H7 (cell line): ENCODE data around the gene DCAF6. TPM values are rescaled to one million over a fixed set of nuclear protein-coding genes. Genes with fewer than 3 reads are reported as not detected.
"Not testable (repeated sequence)": the region's sequence is repeated elsewhere in the genome, so short reads cannot be mapped to it uniquely, and the experiment has no call there.

ENCODE experiments used
- DNase-seq: peaks from one replicate; pipeline ENCODE4 v3.0.0; 2012
- H3K27me3 ChIP-seq: 2 replicates; pipeline ENCODE4 v1.6.0; 2011; ENCODE audit warnings: mild to moderate bottlenecking, low read length; ENCODE audit not compliant: control insufficient read depth, insufficient read depth
- H3K36me3 ChIP-seq: replicated peaks from 2 replicates; pipeline ENCODE4 v1.5.1; 2011; ENCODE audit warnings: low read length; ENCODE audit not compliant: control insufficient read depth, insufficient read depth
- H3K4me3 ChIP-seq: 2 replicates; pipeline ENCODE4 v1.5.1; 2011; ENCODE audit warnings: low read depth, mild to moderate bottlenecking, control low read depth, low read length, moderate library complexity; ENCODE audit not compliant: insufficient read depth
- total RNA-seq: library from RNA; depleted of rRNA; stranded (reverse); fragments of >200 nt; shearing (Covaris generic); gene quantifications from 2 replicates; pipeline ENCODE4 v1.2.3, GENCODE V29; 2014

The DCAF6 gene
- total RNA-seq, 1 experiment from 2014 or later = 13.5 TPM

GRCh38 chr1:168050880-168051279 lies 114.4 kb downstream of the DCAF6 start:
- no peak overlapping the region for H3K4me3 ChIP-seq
- H3K27me3 ChIP-seq = no peaks in the 10 kb centered on the region
- no peaks in the 10 kb centered on the region; the same call in 1 of the 2 replicates for H3K36me3 ChIP-seq
- no peak for DNase-seq

DNA sequence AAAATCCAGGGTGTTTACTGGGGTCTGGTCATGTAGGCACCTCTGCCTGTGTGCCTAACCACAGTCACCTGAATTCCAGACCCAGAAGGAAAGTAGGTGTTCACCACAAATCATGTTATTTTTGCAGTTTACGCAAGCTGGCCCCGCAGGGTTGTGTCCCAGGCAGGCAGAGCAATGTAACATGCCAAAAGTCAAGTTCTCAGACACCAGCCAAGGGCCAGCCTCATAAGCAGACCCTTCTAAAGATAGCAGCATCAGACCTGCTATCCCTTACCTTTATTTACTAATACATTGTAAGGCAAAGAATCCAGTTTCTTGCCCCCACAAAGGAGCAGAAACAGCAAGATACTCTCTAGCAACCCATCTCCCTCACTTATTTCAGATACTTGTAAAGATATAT lies 117.2 kb downstream of the DCAF6 start:
- no peaks in the 10 kb centered on the region for H3K36me3 ChIP-seq

DNA sequence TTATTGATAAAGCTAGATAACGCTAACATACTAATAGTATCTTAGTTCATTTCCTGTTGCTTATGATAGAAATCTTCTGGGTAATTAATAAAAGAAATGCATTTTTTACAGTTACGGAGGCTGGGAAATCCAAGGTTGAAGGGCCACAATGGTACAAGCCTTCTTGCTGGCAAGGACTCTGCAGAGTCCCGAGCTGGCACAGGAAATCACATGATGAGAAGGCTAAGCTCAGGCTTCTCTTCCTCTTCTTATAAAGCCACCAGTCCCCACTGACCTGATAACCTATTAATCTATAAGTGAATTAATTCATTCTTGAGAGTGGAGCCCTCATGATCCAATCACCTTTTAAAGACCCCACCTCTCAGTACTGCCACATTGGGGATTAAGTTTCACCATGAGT lies 117.6 kb downstream of the DCAF6 start:
- DNase-seq = no peak
- Histone ChIP-seq H3K36me3 (no peaks in the 10 kb centered on the region), H3K4me3 (no peak overlapping the region), H3K27me3 (no peaks in the 10 kb centered on the region)

More for the DNA sequence above, 117.2 kb downstream of the DCAF6 start:
- no peak for DNase-seq
- no peaks in the 10 kb centered on the region for H3K27me3 ChIP-seq
- H3K4me3 ChIP-seq = no peak overlapping the region

- H3K4me3 ChIP-seq, H3K27me3 ChIP-seq, DNase-seq, H3K36me3 ChIP-seq: not testable (repeated sequence)
Observed at GRCh38 chr1:168056152-168056551, 119.7 kb downstream of the DCAF6 start.

GRCh38 chr1:168057355-168057754 lies 120.9 kb downstream of the DCAF6 start:
- H3K27me3 ChIP-seq = no peaks in the 10 kb centered on the region
- H3K4me3 ChIP-seq = no peak overlapping the region
- H3K36me3 ChIP-seq = no peaks in the 10 kb centered on the region
- DNase-seq = no peak

DNA sequence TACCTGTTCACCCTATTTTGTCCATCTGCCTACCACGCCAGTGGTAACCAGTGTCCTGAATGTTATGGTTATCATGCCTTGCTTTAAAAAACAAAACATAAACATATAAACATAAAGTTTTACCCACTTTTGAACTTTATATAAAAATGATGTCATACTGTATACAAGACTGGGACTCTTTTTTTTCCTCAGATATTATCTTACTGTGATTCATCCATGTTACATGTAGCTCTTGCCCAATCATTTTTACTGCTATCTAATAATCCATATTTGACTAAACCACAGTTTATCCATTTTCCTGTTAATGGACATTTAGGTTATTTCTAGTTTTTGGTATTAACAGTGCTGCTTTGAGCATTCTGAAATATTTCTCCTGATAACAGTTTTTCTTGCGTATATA lies 121.4 kb downstream of the DCAF6 start:
- Histone ChIP-seq H3K36me3 (no peaks in the 10 kb centered on the region), H3K27me3 (no peaks in the 10 kb centered on the region), H3K4me3 (no peak overlapping the region)
- no peak for DNase-seq

DNA sequence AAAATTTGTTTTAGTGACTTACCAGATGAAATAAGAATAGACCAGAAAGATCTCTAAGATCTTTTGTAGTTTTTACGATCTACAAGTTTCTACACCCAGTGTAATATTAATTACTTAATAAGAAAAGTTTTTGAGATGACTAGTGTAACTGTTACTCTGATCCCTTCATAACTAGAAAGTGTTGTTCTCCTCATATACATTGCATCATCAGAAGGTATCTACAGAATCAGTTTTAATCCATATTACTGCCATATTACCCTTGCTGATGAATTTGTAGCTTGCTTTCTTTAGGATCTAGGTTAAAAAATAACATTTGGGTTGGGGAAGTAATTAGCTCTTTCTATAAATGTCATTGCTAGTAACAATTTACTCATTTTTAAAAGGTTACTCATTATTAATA lies 127.7 kb downstream of the DCAF6 start:
- H3K27me3 ChIP-seq = no peaks in the 10 kb centered on the region
- peaks cover 3% of the 10 kb centered on the region for H3K36me3 ChIP-seq
- no peak overlapping the region for H3K4me3 ChIP-seq
- DNase-seq = no peak

DNA sequence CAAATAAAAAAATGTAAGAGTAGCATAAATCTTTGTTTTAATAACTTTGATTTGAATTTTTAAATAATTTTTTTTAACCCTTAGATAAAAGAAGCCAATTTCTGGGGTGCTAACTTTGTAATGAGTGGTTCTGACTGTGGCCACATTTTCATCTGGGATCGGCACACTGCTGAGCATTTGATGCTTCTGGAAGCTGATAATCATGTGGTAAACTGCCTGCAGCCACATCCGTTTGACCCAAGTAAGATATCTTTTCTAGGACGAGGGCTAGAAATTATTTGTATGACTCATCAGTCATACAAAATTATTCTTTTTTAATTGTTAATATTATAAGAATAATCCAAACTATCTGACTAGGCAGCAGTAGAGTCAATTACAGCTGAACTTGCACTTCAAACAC lies 129.0 kb downstream of the DCAF6 start:
- no peak overlapping the region for H3K4me3 ChIP-seq
- H3K27me3 ChIP-seq = no peaks in the 10 kb centered on the region
- no peak for DNase-seq
- peaks cover 3% of the 10 kb centered on the region for H3K36me3 ChIP-seq

DNA sequence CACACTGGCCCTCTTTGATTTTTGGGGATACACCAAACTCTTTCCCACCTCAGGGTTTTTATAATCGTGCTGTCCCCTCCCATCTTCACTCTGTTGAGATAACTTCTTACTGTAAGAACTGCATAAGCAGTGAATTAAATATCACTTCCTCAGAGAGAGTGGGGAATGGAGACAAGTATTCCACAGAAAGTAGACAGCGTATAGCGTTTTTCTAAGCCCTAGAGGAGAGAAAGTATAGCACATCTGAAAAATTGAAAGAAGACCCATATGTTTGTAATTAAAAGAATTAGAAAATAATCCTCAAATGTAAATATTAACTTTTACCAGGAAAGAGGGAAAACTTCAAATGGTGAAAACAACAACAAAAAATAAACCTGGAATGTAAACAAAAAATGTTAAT lies 132.9 kb downstream of the DCAF6 start:
- no peak for DNase-seq
- Histone ChIP-seq H3K27me3 (no peaks in the 10 kb centered on the region), H3K36me3 (peaks cover 4% of the 10 kb centered on the region), H3K4me3 (no peak overlapping the region)

GRCh38 chr1:168079761-168080160 lies 143.3 kb downstream of the DCAF6 start:
- Histone ChIP-seq H3K4me3 (no peak overlapping the region), H3K27me3 (no peaks in the 10 kb centered on the region), H3K36me3 (peaks cover 3% of the 10 kb centered on the region)
- no peak for DNase-seq

- Histone ChIP-seq H3K4me3 (no peak overlapping the region), H3K36me3 (peaks cover 3% of the 10 kb centered on the region; the same call in 1 of the 2 replicates), H3K27me3 (no peaks in the 10 kb centered on the region)
- no peak for DNase-seq
Observed at GRCh38 chr1:168081373-168082007, 145.0 kb downstream of the DCAF6 start.

- DNase-seq = peak; percentile 78
- H3K27me3 ChIP-seq = no peaks in the 10 kb centered on the region
- H3K4me3 ChIP-seq = no peak overlapping the region
- peaks cover 4% of the 10 kb centered on the region for H3K36me3 ChIP-seq
Observed at GRCh38 chr1:168082008-168082876, 145.8 kb downstream of the DCAF6 start.

DNA sequence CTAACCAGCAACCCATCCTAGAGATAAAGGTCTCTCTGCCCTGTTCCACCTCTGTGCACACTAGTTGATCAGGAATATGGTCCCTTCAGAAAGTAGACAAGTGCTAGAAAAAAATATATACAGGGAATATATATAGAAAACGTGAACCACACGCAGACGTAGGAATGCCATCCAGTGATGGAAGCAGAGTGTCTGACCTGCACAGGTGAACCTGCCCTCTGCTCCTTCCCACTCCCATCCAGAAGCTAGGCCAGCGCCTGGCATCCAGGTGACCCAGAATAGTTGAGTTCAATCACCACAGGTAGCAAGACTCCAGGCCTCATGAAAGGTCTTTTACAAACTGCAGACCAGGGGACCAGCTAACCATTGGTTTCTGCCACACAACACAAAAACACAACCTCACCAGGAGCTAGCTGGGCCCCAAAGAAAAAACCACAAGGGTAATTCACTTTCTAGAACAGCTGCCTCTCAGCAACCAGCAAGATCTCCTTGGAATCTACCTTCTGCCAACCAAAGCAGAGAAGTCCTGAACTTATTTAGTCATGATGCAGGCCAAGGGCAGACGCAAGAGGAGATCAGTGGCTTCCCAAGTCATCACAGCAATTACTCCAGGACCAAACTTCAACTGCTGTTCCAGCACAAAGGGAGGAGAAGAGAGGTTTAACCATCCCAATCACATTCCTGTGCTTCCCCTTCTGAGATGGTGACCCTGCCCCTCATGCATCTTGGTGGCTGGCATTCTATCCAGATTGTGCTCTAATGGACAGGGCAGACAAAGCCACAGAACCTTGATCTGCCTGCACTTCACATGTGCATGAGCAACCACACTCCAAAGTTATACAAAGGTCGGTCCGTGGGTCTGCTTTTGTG lies 147.2 kb downstream of the DCAF6 start:
- no peaks in the 10 kb centered on the region for H3K27me3 ChIP-seq
- H3K36me3 ChIP-seq = peaks cover 2% of the 10 kb centered on the region
- peak; percentile 6 for DNase-seq
- H3K4me3 ChIP-seq = no peak overlapping the region

DNA sequence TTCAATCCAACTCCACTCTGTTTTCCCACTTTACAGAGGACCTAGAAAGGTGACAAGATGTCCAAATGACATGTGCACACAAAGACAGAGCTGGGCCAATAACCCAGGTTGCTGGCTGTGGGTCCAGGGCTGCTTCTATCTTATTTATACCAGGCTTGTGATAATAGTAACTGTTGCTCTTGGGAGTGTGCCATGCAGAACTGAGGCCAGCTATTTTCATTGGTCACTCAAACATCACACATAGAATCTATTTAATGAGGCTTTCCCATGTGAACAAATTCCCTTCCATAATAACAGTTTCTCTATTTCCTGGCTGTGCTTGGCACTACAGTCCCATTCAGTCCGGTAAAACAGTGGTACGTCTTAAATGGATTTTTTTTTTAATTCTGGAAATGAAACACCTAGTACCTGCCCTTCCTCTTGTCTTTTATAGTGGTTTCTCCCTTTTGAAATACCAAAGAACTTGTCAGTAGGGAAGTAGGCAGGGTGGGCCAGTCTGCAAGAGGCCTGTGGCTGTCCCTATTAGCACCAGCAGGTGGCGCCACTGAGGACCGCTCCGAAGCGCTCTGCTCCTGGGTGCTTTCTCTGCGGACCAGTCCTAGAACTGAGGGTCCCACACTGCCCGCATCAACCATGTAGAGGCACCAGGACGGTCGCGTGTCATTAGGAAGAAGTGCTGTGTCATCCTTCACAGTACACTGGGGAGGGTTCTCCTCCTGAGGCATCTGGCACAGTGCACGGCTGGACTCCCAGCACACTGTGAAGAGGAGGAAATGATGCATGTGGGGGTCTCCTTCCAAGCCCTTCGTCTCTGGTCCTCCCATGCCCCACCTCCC lies 148.1 kb downstream of the DCAF6 start:
- DNase-seq = peak; percentile 88
- Histone ChIP-seq H3K36me3 (peaks cover 2% of the 10 kb centered on the region), H3K4me3 (no peak overlapping the region), H3K27me3 (no peaks in the 10 kb centered on the region)
